BE2C (cell line): ENCODE results near the gene USP34.

ENCODE experiments used
- DNase-seq: peaks from one replicate; pipeline ENCODE4 v3.0.0-alpha.2; 2020
- H3K27me3 ChIP-seq: fragments of 250-450 bp; sonication (Bioruptor Pico); 2 replicates; pipeline ENCODE4 v1.5.1; 2020; ENCODE audit warnings: mild to moderate bottlenecking
- H3K36me3 ChIP-seq: fragments of 250-450 bp; sonication (Bioruptor Pico); 2 replicates; pipeline ENCODE4 v1.5.1; 2020; ENCODE audit warnings: mild to moderate bottlenecking
- H3K4me1 ChIP-seq: fragments of 250-450 bp; sonication (Bioruptor Pico); 2 replicates; pipeline ENCODE4 v1.5.1; 2020
- H3K4me3 ChIP-seq: 2 replicates; pipeline ENCODE4 v1.5.1; 2011; ENCODE audit warnings: low read depth, low read length
- H3K9me3 ChIP-seq: fragments of 250-450 bp; sonication (Bioruptor Pico); 2 replicates; pipeline ENCODE4 v1.5.1; 2020
- CTCF ChIP-seq: IDR thresholded peaks from 2 replicates; pipeline ENCODE4 v1.5.1; 2012; ENCODE audit warnings: mild to moderate bottlenecking, low read depth, low read length

USP34 gene

GRCh38 chr2:61144697-61145268 lies 326.1 kb downstream of the USP34 start:
- Histone ChIP-seq H3K4me1 (no peaks in the 10 kb centered on the region), H3K9me3 (no peaks in the 10 kb centered on the region), H3K36me3 (no peaks in the 10 kb centered on the region), H3K4me3 (peak overlapping the region; percentile 62), H3K27me3 (no peaks in the 10 kb centered on the region)
- TF ChIP-seq CTCF: peak; percentile 22; the same call in 1 of the 2 replicates
- DNase-seq: peak; percentile 93

- Histone ChIP-seq H3K9me3 (no peaks in the 10 kb centered on the region), H3K4me1 (no peaks in the 10 kb centered on the region), H3K4me3 (no peak overlapping the region), H3K36me3 (no peaks in the 10 kb centered on the region), H3K27me3 (no peaks in the 10 kb centered on the region)
- no peak for DNase-seq
- no peak for TF ChIP-seq CTCF
Measured at GRCh38 chr2:61141151-61141550, 329.7 kb downstream of the USP34 start.

- TF ChIP-seq CTCF: no peak
- Histone ChIP-seq H3K36me3 (no peaks in the 10 kb centered on the region), H3K4me1 (no peaks in the 10 kb centered on the region), H3K4me3 (no peak overlapping the region), H3K9me3 (no peaks in the 10 kb centered on the region), H3K27me3 (no peaks in the 10 kb centered on the region)
- DNase-seq: no peak
Measured at GRCh38 chr2:61138859-61139258, 332.0 kb downstream of the USP34 start.
